Neuronal stem cell (in vitro differentiated cells): Measurements from ENCODE around the gene GRK6.
A peak's percentile ranks its signal among the peaks of the same experiment; 100 is the strongest.

Experiments used
- DNase-seq: peaks from one replicate; pipeline ENCODE4 v3.0.0-alpha.2; 2013; ENCODE audit warnings: low spot score
- H2AFZ ChIP-seq: one replicate; pipeline ENCODE4 v1.6.1; 2013; ENCODE audit warnings: mild to moderate bottlenecking, low read length, inconsistent platforms
- H2AK5ac ChIP-seq: 2 replicates; pipeline ENCODE4 v1.6.1; 2013; ENCODE audit warnings: low read depth, mild to moderate bottlenecking, inconsistent platforms, low read length, moderate library complexity, mixed read lengths
- H2BK120ac ChIP-seq: 2 replicates; pipeline ENCODE4 v1.6.1; 2013; ENCODE audit warnings: low read depth, mild to moderate bottlenecking, inconsistent platforms, low read length, moderate library complexity, mixed read lengths
- H2BK12ac ChIP-seq: one replicate; pipeline ENCODE4 v1.6.1; 2013; ENCODE audit warnings: low read length, inconsistent platforms
- H2BK15ac ChIP-seq: 2 replicates; pipeline ENCODE4 v1.6.1; 2013; ENCODE audit warnings: mild to moderate bottlenecking, low read length, inconsistent platforms, mixed read lengths
- H2BK5ac ChIP-seq: one replicate; pipeline ENCODE4 v1.6.1; 2013; ENCODE audit warnings: inconsistent platforms, mild to moderate bottlenecking, low read length, moderate library complexity
- H3K14ac ChIP-seq: one replicate; pipeline ENCODE4 v1.6.1; 2013; ENCODE audit warnings: low read length, inconsistent platforms
- H3K18ac ChIP-seq: 2 replicates; pipeline ENCODE4 v1.6.1; 2013; ENCODE audit warnings: low read length, inconsistent platforms
- H3K23ac ChIP-seq: 2 replicates; pipeline ENCODE4 v1.6.1; 2013; ENCODE audit warnings: low read depth, mild to moderate bottlenecking, mixed read lengths, low read length, inconsistent platforms; ENCODE audit not compliant: poor library complexity
- H3K27ac ChIP-seq: replicated peaks from 3 replicates; pipeline ENCODE4 v1.5.1; 2013; ENCODE audit warnings: low read length, inconsistent platforms
- H3K27me3 ChIP-seq, 3 experiments: 2 replicates each; pipeline ENCODE4 v1.6.1; 2013; ENCODE audit warnings: low read length in 3 of 3, mild to moderate bottlenecking in 2 of 3, inconsistent platforms in 1 of 3, low read depth in 1 of 3, mixed read lengths in 1 of 3, moderate library complexity in 1 of 3; ENCODE audit not compliant: control insufficient read depth in 3 of 3, insufficient read depth in 3 of 3
- H3K36me3 ChIP-seq, 2 donors: replicated peaks in 1 of 2; 2 replicates each; pipeline ENCODE4 v1.6.1; 2013; ENCODE audit warnings: low read length in 2 of 2; ENCODE audit not compliant: control insufficient read depth in 2 of 2, insufficient read depth in 2 of 2
- H3K4ac ChIP-seq: 2 replicates; pipeline ENCODE4 v1.6.1; 2013; ENCODE audit warnings: inconsistent platforms, mild to moderate bottlenecking, low read length, moderate library complexity
- H3K4me1 ChIP-seq, 2 donors: 1 replicate in 1 of 2; 2 replicates in 1 of 2; pipeline ENCODE4 v1.6.1; 2013; ENCODE audit warnings: low read length in 2 of 2, low read depth in 1 of 2; ENCODE audit not compliant: control insufficient read depth in 2 of 2, insufficient read depth in 1 of 2
- H3K4me2 ChIP-seq: one replicate; pipeline ENCODE4 v1.6.1; 2013; ENCODE audit warnings: mild to moderate bottlenecking, low read length, inconsistent platforms; ENCODE audit not compliant: insufficient read depth, poor library complexity, severe bottlenecking
- H3K4me3 ChIP-seq, 2 donors: 2 replicates each; pipeline ENCODE4 v1.5.1; 2013; ENCODE audit warnings: low read length in 2 of 2, mild to moderate bottlenecking in 2 of 2, inconsistent platforms in 1 of 2, moderate library complexity in 1 of 2
- H3K79me1 ChIP-seq: one replicate; pipeline ENCODE4 v1.6.1; 2013; ENCODE audit warnings: low read depth, mild to moderate bottlenecking, inconsistent platforms, low read length, moderate library complexity
- H3K9ac ChIP-seq: one replicate; pipeline ENCODE4 v1.6.1; 2013; ENCODE audit warnings: mild to moderate bottlenecking, low read depth, low read length, inconsistent platforms; ENCODE audit not compliant: poor library complexity
- H3K9me3 ChIP-seq, 2 donors: replicated peaks in 1 of 2; 2 replicates each; pipeline versions ENCODE3 to v1.6.1; 2013; ENCODE audit warnings: low read length in 2 of 2, mild to moderate bottlenecking in 2 of 2, inconsistent platforms in 1 of 2, low read depth in 1 of 2, mixed read lengths in 1 of 2, moderate library complexity in 1 of 2; ENCODE audit not compliant: control insufficient read depth in 2 of 2, insufficient read depth in 1 of 2
- H4K8ac ChIP-seq: one replicate; pipeline ENCODE4 v1.6.1; 2013; ENCODE audit warnings: low read depth, mild to moderate bottlenecking, inconsistent platforms, low read length, moderate library complexity
- H4K91ac ChIP-seq: one replicate; pipeline ENCODE4 v1.6.1; 2013; ENCODE audit warnings: low read length, low read depth, mild to moderate bottlenecking, inconsistent platforms; ENCODE audit not compliant: poor library complexity
- WGBS, 2 donors: extraction: QIAGEN DNeasy Blood & Tissue Kit; methylation state at CpG; one replicate each; pipeline ENCODE4 v1.1.7; 2013; ENCODE audit warnings: missing lambda C conversion rate in 2 of 2, mixed read lengths in 1 of 2; ENCODE audit not compliant: insufficient read length in 2 of 2, insufficient replicate concordance in 1 of 2; ENCODE audit errors: extremely low coverage in 2 of 2; 5-methylcytosine and 5-hydroxymethylcytosine counted together

GRK6 gene

GRCh38 chr5:177397875-177398390 is 28.5 kb upstream of the GRK6 start:
- Histone ChIP-seq H2BK15ac (peak overlapping the region; percentile 80), H3K18ac (peak overlapping the region; percentile 19), H2AFZ (no peak overlapping the region), H3K4me3 (no peak overlapping the region), H2BK5ac (no peak overlapping the region), H3K79me1 (peaks cover 4% of the 10 kb centered on the region), H2BK12ac (no peak overlapping the region), H3K36me3 (no peaks in the 10 kb centered on the region), H2AK5ac (peak overlapping the region; percentile 80), H4K91ac (peak overlapping the region; percentile 62), H3K23ac (peak overlapping the region; percentile 69), H3K27me3 (peaks cover 2 to 54% (median 13%) of the 10 kb centered on the region in 3 experiments), H3K27ac (no peak overlapping the region), H3K14ac (peak overlapping the region; percentile 92), H3K4me2 (no peak overlapping the region), H2BK120ac (no peak overlapping the region), H4K8ac (peak overlapping the region; percentile 25), H3K9ac (no peak overlapping the region), H3K4ac (peak overlapping the region; percentile 39), H3K9me3 (no peaks in the 10 kb centered on the region), H3K4me1 (peaks cover 6 to 10% of the 10 kb centered on the region in 2 donors)
- DNase-seq: no peak
- WGBS, 2 donors: no CpG with 5 or more reads among the region's 16 CpGs

GRCh38 chr5:177399997-177400868 is 26.2 kb upstream of the GRK6 start, which contains the start of gene PFN3:
PFN3 (minus strand) TSS chr5:177400661; CDS start chr5:177400576, 85 bp downstream.
- H3K9ac ChIP-seq: no peak within 1 kb of the TSS
- no peak within 1 kb of the TSS for H3K27ac ChIP-seq
- peak within 1 kb of the TSS; percentile 94 for H2BK12ac ChIP-seq
- H2BK120ac ChIP-seq: no peak within 1 kb of the TSS
- H3K4me2 ChIP-seq: no peak within 1 kb of the TSS
- H3K9me3 ChIP-seq: no peaks in the 10 kb centered on the region
- H4K8ac ChIP-seq: no peak within 1 kb of the TSS
- no peak within 1 kb of the TSS for H3K4me3 ChIP-seq
- peak within 1 kb of the TSS; percentile 80 for H3K18ac ChIP-seq
- no peak within 1 kb of the TSS for H2BK5ac ChIP-seq
- no CpG with 5 or more reads among the region's 92 CpGs for WGBS, 2 donors
- no peak within 1 kb of the TSS for H2AFZ ChIP-seq
- H3K79me1 ChIP-seq: peaks cover 4% of the 10 kb centered on the region
- H3K23ac ChIP-seq: peak within 1 kb of the TSS; percentile 89
- H2BK15ac ChIP-seq: peak within 1 kb of the TSS; percentile 58
- peak within 1 kb of the TSS; percentile 75 for H2AK5ac ChIP-seq
- H3K27me3 ChIP-seq: peaks cover 16 to 66% (median 36%) of the 10 kb centered on the region in 3 experiments
- H3K14ac ChIP-seq: peak within 1 kb of the TSS; percentile 56
- H3K4ac ChIP-seq: no peak within 1 kb of the TSS
- no peak for DNase-seq
- no peak within 1 kb of the TSS for H4K91ac ChIP-seq
- no peaks in the 10 kb centered on the region for H3K36me3 ChIP-seq
- peaks cover 16 to 21% of the 10 kb centered on the region in 2 donors for H3K4me1 ChIP-seq

GRCh38 chr5:177402271-177403043 is 24.0 kb upstream of the GRK6 start:
- no peak overlapping the region for H3K9ac ChIP-seq
- no peak overlapping the region for H2BK5ac ChIP-seq
- peaks cover 16 to 65% (median 49%) of the 10 kb centered on the region in 3 experiments for H3K27me3 ChIP-seq
- peak overlapping the region; percentile 41 to 83 for H3K4me3 ChIP-seq
- peak overlapping the region; percentile 100 for H2BK15ac ChIP-seq
- H2AK5ac ChIP-seq: peak overlapping the region; percentile 81
- H3K18ac ChIP-seq: peak overlapping the region; percentile 98
- H3K27ac ChIP-seq: no peak overlapping the region
- H2BK12ac ChIP-seq: no peak overlapping the region
- H4K8ac ChIP-seq: no peak overlapping the region
- peak; percentile 56 for DNase-seq
- peak overlapping the region; percentile 61 for H2BK120ac ChIP-seq
- WGBS, 2 donors: no CpG with 5 or more reads among the region's 49 CpGs
- peaks cover 16 to 21% of the 10 kb centered on the region in 2 donors for H3K4me1 ChIP-seq
- H3K36me3 ChIP-seq: no peaks in the 10 kb centered on the region
- peak overlapping the region; percentile 97 for H2AFZ ChIP-seq
- no peak overlapping the region for H3K14ac ChIP-seq
- no peak overlapping the region for H4K91ac ChIP-seq
- peaks cover 4% of the 10 kb centered on the region for H3K79me1 ChIP-seq
- H3K23ac ChIP-seq: peak overlapping the region; percentile 97
- H3K4ac ChIP-seq: no peak overlapping the region
- no peaks in the 10 kb centered on the region for H3K9me3 ChIP-seq
- peak overlapping the region; percentile 96 for H3K4me2 ChIP-seq
